ENCODE data around the gene TXNRD1. TPM values are rescaled to one million over a fixed set of nuclear protein-coding genes. Genes with fewer than 3 reads are reported as not detected.

TXNRD1 gene
- total and polyA plus RNA-seq, 2 donors (not counting 1 experiment from before 2014, with no cell fraction given) = 436 to 1,000 TPM

DNA sequence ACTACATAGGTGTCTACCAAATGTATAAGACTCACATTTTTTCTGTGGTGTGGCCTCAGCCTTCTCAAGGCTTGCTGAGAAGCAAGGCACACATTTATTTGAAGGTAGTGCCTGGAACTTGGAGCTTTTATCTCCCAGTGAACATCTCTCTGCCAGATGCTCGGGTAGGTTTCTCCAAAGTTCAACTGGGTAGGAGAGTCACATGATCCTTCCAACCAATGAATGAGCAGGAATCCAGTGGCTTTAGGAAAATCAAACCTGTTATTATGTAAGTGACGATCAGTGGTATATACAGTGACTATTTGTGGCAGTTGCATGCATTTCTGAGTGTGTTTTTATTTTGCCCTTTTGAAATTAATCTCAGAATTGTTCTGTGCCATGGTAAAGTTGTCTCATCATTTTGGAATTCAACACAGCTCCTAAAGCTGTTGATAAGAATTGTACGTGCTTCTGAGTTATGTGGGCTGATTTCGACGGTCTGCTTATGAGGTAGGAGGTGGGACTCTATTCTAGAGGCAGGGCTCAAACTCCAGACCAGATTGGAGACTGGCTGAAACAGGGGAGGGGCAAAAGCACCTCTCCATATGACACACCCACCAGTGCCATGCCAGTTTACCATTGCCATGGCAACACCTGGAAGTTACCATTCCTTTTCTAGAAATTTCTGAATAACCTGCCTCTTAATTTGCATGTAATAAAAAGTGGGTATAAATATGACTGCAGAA, 145.6 kb downstream of the TXNRD1 start:
- Histone ChIP-seq H2AFZ (ENCODE audit: low read length) (no peak overlapping the region), H3K36me3 (ENCODE audit: control insufficient read depth, insufficient read depth, low read length) (no peaks in the 10 kb centered on the region), H3K4me2 (ENCODE audit: extremely low read depth, insufficient read depth, low read length) (no peak overlapping the region), H3K4me1 (ENCODE audit: control insufficient read depth, extremely low read depth, insufficient read depth, low read length) (no peaks in the 10 kb centered on the region), H3K79me2 (ENCODE audit: control insufficient read depth, insufficient read depth, low read length) (no peaks in the 10 kb centered on the region), H3K9me3 (ENCODE audit: control insufficient read depth, insufficient read depth, low read depth, low read length) (no peaks in the 10 kb centered on the region), H3K4me3 (replicated peaks in 1 of 4; ENCODE audit: control extremely low read depth in 1 of 4, insufficient read depth in 1 of 4, low read depth in 3 of 4, low read length in 4 of 4) (no peak overlapping the region), H3K27me3 (ENCODE audit: control insufficient read depth, insufficient read depth, low read length) (no peaks in the 10 kb centered on the region), H3K27ac (ENCODE audit: insufficient read depth, low read length) (no peak overlapping the region), H4K20me1 (ENCODE audit: control insufficient read depth, extremely low read depth, insufficient read depth, low read length) (no peaks in the 10 kb centered on the region), H3K9ac (ENCODE audit: insufficient read depth, low read length) (no peak overlapping the region)
- TF ChIP-seq EZH2 (IDR thresholded peaks at IDR 0.05; ENCODE audit: low read length, missing control alignments) = no peak
- TF ChIP-seq, protein P1, sequence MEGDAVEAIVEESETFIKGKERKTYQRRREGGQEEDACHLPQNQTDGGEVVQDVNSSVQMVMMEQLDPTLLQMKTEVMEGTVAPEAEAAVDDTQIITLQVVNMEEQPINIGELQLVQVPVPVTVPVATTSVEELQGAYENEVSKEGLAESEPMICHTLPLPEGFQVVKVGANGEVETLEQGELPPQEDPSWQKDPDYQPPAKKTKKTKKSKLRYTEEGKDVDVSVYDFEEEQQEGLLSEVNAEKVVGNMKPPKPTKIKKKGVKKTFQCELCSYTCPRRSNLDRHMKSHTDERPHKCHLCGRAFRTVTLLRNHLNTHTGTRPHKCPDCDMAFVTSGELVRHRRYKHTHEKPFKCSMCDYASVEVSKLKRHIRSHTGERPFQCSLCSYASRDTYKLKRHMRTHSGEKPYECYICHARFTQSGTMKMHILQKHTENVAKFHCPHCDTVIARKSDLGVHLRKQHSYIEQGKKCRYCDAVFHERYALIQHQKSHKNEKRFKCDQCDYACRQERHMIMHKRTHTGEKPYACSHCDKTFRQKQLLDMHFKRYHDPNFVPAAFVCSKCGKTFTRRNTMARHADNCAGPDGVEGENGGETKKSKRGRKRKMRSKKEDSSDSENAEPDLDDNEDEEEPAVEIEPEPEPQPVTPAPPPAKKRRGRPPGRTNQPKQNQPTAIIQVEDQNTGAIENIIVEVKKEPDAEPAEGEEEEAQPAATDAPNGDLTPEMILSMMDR (conservative IDR thresholded peaks at IDR 0.05 in 1 of 2, IDR thresholded peaks at IDR 0.05 in 1 of 2; ENCODE audit: low read depth in 1 of 2, low read length in 2 of 2) = no peak
- DNase-seq (ENCODE audit: low read depth in 2 of 2) = peak in 1 of 2 donors; percentile 68

DNA sequence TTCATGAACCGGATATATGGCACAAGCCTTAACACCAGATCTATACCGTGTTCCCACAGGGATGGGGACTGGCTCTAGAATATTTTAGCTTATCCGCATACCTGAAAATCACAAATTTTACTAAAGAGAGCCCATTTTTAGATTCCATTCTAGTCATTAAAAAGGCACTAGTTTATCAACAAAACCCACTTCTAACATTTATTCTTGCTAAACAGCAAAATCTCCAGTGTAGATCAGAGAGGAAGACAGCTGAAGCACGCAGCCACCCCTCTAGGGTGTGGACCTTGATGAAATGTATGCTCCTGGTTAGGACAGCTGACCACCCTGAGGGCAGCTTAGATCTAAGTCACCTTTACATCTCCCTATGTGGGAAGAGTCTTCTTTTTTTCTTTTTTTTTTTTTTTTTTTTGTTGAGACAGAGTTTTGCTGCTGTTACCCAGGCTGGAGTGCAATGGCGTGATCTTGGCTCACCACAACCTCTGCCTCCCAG, 150.4 kb downstream of the TXNRD1 start:
- H3K4me1 ChIP-seq (ENCODE audit: control insufficient read depth, extremely low read depth, insufficient read depth, low read length) = no peaks in the 10 kb centered on the region
- no peak for TF ChIP-seq EZH2 (IDR thresholded peaks at IDR 0.05; ENCODE audit: low read length, missing control alignments)
- TF ChIP-seq, protein P1 (conservative IDR thresholded peaks at IDR 0.05 in 1 of 2, IDR thresholded peaks at IDR 0.05 in 1 of 2; ENCODE audit: low read depth in 1 of 2, low read length in 2 of 2) = no peak
- no peaks in the 10 kb centered on the region for H3K27me3 ChIP-seq (ENCODE audit: control insufficient read depth, insufficient read depth, low read length)
- H3K27ac ChIP-seq (ENCODE audit: insufficient read depth, low read length) = no peak overlapping the region
- H2AFZ ChIP-seq (ENCODE audit: low read length) = no peak overlapping the region
- H3K79me2 ChIP-seq (ENCODE audit: control insufficient read depth, insufficient read depth, low read length) = no peaks in the 10 kb centered on the region
- no peaks in the 10 kb centered on the region for H4K20me1 ChIP-seq (ENCODE audit: control insufficient read depth, extremely low read depth, insufficient read depth, low read length)
- H3K4me2 ChIP-seq (ENCODE audit: extremely low read depth, insufficient read depth, low read length) = no peak overlapping the region
- no peaks in the 10 kb centered on the region for H3K9me3 ChIP-seq (ENCODE audit: control insufficient read depth, insufficient read depth, low read depth, low read length)
- no peak for DNase-seq (ENCODE audit: low read depth in 2 of 2)
- no peak overlapping the region for H3K4me3 ChIP-seq (replicated peaks in 1 of 4; ENCODE audit: control extremely low read depth in 1 of 4, insufficient read depth in 1 of 4, low read depth in 3 of 4, low read length in 4 of 4)
- H3K36me3 ChIP-seq (ENCODE audit: control insufficient read depth, insufficient read depth, low read length) = no peaks in the 10 kb centered on the region
- H3K9ac ChIP-seq (ENCODE audit: insufficient read depth, low read length) = no peak overlapping the region

DNA sequence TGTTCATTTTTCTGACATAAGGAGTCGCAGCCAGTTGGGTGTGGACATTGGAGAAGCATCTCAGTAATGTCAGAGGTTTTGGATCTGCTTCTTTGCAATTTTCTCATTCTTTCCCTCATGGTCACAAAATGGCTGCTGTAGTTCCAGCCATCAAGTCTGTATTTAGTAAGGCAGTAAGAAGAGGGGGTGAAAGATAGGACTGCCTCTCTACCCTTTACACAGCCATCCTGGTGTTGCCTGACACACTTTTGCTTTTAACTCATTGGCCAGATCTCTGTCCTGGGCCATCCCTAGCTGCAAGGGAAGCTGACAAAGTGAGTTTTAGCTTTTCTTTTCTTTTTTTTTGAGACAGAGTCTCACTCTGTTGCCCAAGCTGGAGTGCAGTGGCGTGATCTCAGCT, 154.1 kb downstream of the TXNRD1 start:
- no peak overlapping the region for H3K4me3 ChIP-seq (replicated peaks in 1 of 4; ENCODE audit: control extremely low read depth in 1 of 4, insufficient read depth in 1 of 4, low read depth in 3 of 4, low read length in 4 of 4)
- TF ChIP-seq, protein P1 (conservative IDR thresholded peaks at IDR 0.05 in 1 of 2, IDR thresholded peaks at IDR 0.05 in 1 of 2; ENCODE audit: low read depth in 1 of 2, low read length in 2 of 2) = no peak
- no peak for TF ChIP-seq EZH2 (IDR thresholded peaks at IDR 0.05; ENCODE audit: low read length, missing control alignments)
- no peaks in the 10 kb centered on the region for H3K27me3 ChIP-seq (ENCODE audit: control insufficient read depth, insufficient read depth, low read length)
- no peak for DNase-seq (ENCODE audit: low read depth in 2 of 2)
- no peaks in the 10 kb centered on the region for H3K79me2 ChIP-seq (ENCODE audit: control insufficient read depth, insufficient read depth, low read length)
- H3K4me1 ChIP-seq (ENCODE audit: control insufficient read depth, extremely low read depth, insufficient read depth, low read length) = peaks cover 3% of the 10 kb centered on the region
- H3K27ac ChIP-seq (ENCODE audit: insufficient read depth, low read length) = no peak overlapping the region
- no peaks in the 10 kb centered on the region for H3K36me3 ChIP-seq (ENCODE audit: control insufficient read depth, insufficient read depth, low read length)
- no peak overlapping the region for H2AFZ ChIP-seq (ENCODE audit: low read length)
- H4K20me1 ChIP-seq (ENCODE audit: control insufficient read depth, extremely low read depth, insufficient read depth, low read length) = no peaks in the 10 kb centered on the region
- H3K9me3 ChIP-seq (ENCODE audit: control insufficient read depth, insufficient read depth, low read depth, low read length) = no peaks in the 10 kb centered on the region
- H3K9ac ChIP-seq (ENCODE audit: insufficient read depth, low read length) = no peak overlapping the region
- no peak overlapping the region for H3K4me2 ChIP-seq (ENCODE audit: extremely low read depth, insufficient read depth, low read length)
